SK-N-SH (cell line): ENCODE data around the gene SGPL1. TPM values are rescaled to one million over a fixed set of nuclear protein-coding genes. Genes with fewer than 3 reads are reported as not detected.

Experiments used
- CTCF ChIA-PET: fragments of 300-600, 350-600 bp; formaldehyde crosslinking; extraction: SDS; loops from one replicate; lab custom pipeline; 2021; lab: Yijun Ruan, JAX
- POLR2A ChIA-PET: fragments of 350-600 bp; sonication (Branson Sonifier 250); formaldehyde crosslinking; extraction: SDS; loops from one replicate; lab custom pipeline; 2020; ENCODE audit warnings: antibody characterized with exemption, inconsistent platforms; lab: Yijun Ruan, JAX
- DNase-seq: peaks from one replicate; pipeline ENCODE4 v3.0.0; 2012
- H2AFZ ChIP-seq: fragments of 200-600 bp; sonication (generic); 2 replicates; pipeline ENCODE4 v1.8.1; 2016; ENCODE audit warnings: antibody characterized with exemption, mild to moderate bottlenecking, low read depth
- H3F3A ChIP-seq: fragments of 200-600 bp; sonication (generic); replicated peaks from 2 replicates; pipeline ENCODE3; 2016; ENCODE audit warnings: antibody characterized with exemption, mild to moderate bottlenecking; ENCODE audit not compliant: insufficient read depth
- H3K27ac ChIP-seq, 2 experiments: fragments of 200-500 bp in 1 of 2; fragments of 200-600 bp in 1 of 2; sonication (Bioruptor generic) in 1 of 2; sonication (generic), shearing (Covaris generic) in 1 of 2; 2 replicates each; pipeline versions ENCODE4 v1.5.1 to v1.6.1; 2014 to 2016; ENCODE audit warnings: low read depth in 2 of 2, inconsistent platforms in 1 of 2, low read length in 1 of 2, mild to moderate bottlenecking in 1 of 2, mixed read lengths in 1 of 2
- H3K27me3 ChIP-seq: fragments of 200-600 bp; sonication (generic), shearing (Covaris generic); 2 replicates; pipeline ENCODE4 v1.6.1; 2016; ENCODE audit warnings: mixed run types; ENCODE audit not compliant: insufficient read depth
- H3K36me3 ChIP-seq, 2 experiments: fragments of 200-500 bp in 1 of 2; fragments of 200-600 bp in 1 of 2; sonication (Bioruptor generic) in 1 of 2; sonication (generic) in 1 of 2; replicated peaks in 1 of 2; 2 replicates each; pipeline versions ENCODE3 to v1.5.1; 2014 to 2016; ENCODE audit warnings: low read length in 1 of 2, mild to moderate bottlenecking in 1 of 2; ENCODE audit not compliant: insufficient read depth in 2 of 2, control insufficient read depth in 1 of 2
- H3K4me1 ChIP-seq, 2 experiments: fragments of 200-500 bp in 1 of 2; fragments of 200-600 bp in 1 of 2; sonication (Bioruptor generic) in 1 of 2; sonication (generic), shearing (Covaris generic) in 1 of 2; 2 replicates each; pipeline versions ENCODE4 v1.5.1 to v1.6.1; 2014 to 2016; ENCODE audit warnings: low read depth in 1 of 2, low read length in 1 of 2, mixed run types in 1 of 2; ENCODE audit not compliant: insufficient read depth in 2 of 2, control insufficient read depth in 1 of 2
- H3K4me2 ChIP-seq: fragments of 200-600 bp; sonication (generic), shearing (Covaris generic); 2 replicates; pipeline ENCODE4 v1.6.1; 2017; ENCODE audit warnings: mixed run types
- H3K4me3 ChIP-seq, 2 experiments: fragments of 200-500 bp in 1 of 2; fragments of 200-600 bp in 1 of 2; sonication (Bioruptor generic) in 1 of 2; sonication (generic), shearing (Covaris generic) in 1 of 2; 2 replicates each; pipeline versions ENCODE4 v1.5.1 to v1.8.1; 2014 to 2016; ENCODE audit warnings: low read depth in 2 of 2, inconsistent platforms in 1 of 2, low read length in 1 of 2, mild to moderate bottlenecking in 1 of 2, mixed read lengths in 1 of 2, moderate library complexity in 1 of 2
- H3K79me2 ChIP-seq: fragments of 200-600 bp; sonication (generic); 2 replicates; pipeline ENCODE4 v1.8.1; 2017; ENCODE audit warnings: mild to moderate bottlenecking; ENCODE audit not compliant: insufficient read depth
- H3K9ac ChIP-seq: fragments of 200-600 bp; sonication (generic); 2 replicates; pipeline ENCODE4 v1.6.1; 2017; ENCODE audit warnings: mixed run types
- H3K9me2 ChIP-seq: fragments of 200-600 bp; sonication (generic); 2 replicates; pipeline ENCODE4 v1.6.1; 2017; ENCODE audit warnings: mixed run types
- H3K9me3 ChIP-seq: fragments of 200-600 bp; sonication (generic); 2 replicates; pipeline ENCODE4 v1.6.1; 2017; ENCODE audit warnings: mixed run types, mild to moderate bottlenecking, moderate library complexity
- H4K20me1 ChIP-seq: fragments of 200-600 bp; sonication (generic); 2 replicates; pipeline ENCODE4 v1.6.1; 2017; ENCODE audit warnings: mild to moderate bottlenecking, mixed run types; ENCODE audit not compliant: insufficient read depth
- EP300 ChIP-seq, 2 experiments: IDR thresholded peaks; 2 replicates each; pipeline versions ENCODE4 v1.4.0 to v1.6.1; 2012; ENCODE audit warnings: borderline replicate concordance in 1 of 2, low read depth in 1 of 2, low read length in 1 of 2
- EZH2phosphoT487 ChIP-seq: fragments of 200-600 bp; sonication (generic); IDR thresholded peaks from 2 replicates; pipeline ENCODE4 v1.6.1; 2017; ENCODE audit warnings: low read depth, mixed run types, mild to moderate bottlenecking, antibody characterized with exemption, moderate library complexity, borderline replicate concordance
- FOXJ3 ChIP-seq: sonication (generic); formaldehyde crosslinking; IDR thresholded peaks from 2 replicates; pipeline ENCODE4 v1.5.1; 2020; ENCODE audit warnings: mild to moderate bottlenecking, missing genetic modification reagents
- GABPA ChIP-seq: IDR thresholded peaks from 2 replicates; pipeline ENCODE4 v1.4.0; 2012; ENCODE audit warnings: low read depth, mild to moderate bottlenecking
- GATA2 ChIP-seq: sonication (generic); formaldehyde crosslinking; IDR thresholded peaks from 2 replicates; pipeline ENCODE4 v1.5.0; 2020; ENCODE audit warnings: mild to moderate bottlenecking, missing genetic modification reagents
- JUND ChIP-seq: IDR thresholded peaks from 2 replicates; pipeline ENCODE4 v1.4.0; 2012
- MAX ChIP-seq: IDR thresholded peaks from 2 replicates; pipeline ENCODE4 v1.4.0; 2012; ENCODE audit warnings: low read depth
- MXI1 ChIP-seq: IDR thresholded peaks from 2 replicates; pipeline ENCODE4 v1.6.1; 2012; ENCODE audit warnings: mild to moderate bottlenecking, low read depth, low read length, improper control_type of control experiment
- POLR2AphosphoS5 ChIP-seq: IDR thresholded peaks from 2 replicates; pipeline ENCODE4 v1.6.1; 2012; ENCODE audit warnings: low read depth, low read length
- RXRA ChIP-seq: IDR thresholded peaks from 2 replicates; pipeline ENCODE4 v1.4.0; 2012; ENCODE audit warnings: low read depth, mild to moderate bottlenecking, borderline replicate concordance
- SMC3 ChIP-seq: IDR thresholded peaks from 2 replicates; pipeline ENCODE4 v1.6.1; 2012; ENCODE audit warnings: low read depth, low read length, improper control_type of control experiment
- TEAD4 ChIP-seq: IDR thresholded peaks from 2 replicates; pipeline ENCODE4 v1.4.0; 2012; ENCODE audit warnings: mild to moderate bottlenecking, borderline replicate concordance; ENCODE audit not compliant: insufficient read depth
- USF2 ChIP-seq: fragments of 150-350 bp; IDR thresholded peaks from 2 replicates; pipeline ENCODE4 v1.6.1; 2017; ENCODE audit warnings: antibody characterized with exemption, low read length, low read depth, borderline replicate concordance
- WGBS: methylation state at CpG from one replicate; pipeline ENCODE4 v1.1.6; 2017; ENCODE audit warnings: low lambda C conversion rate; 5-methylcytosine and 5-hydroxymethylcytosine counted together
- polyA plus RNA-seq, 3 experiments: library from polyadenylated mRNA; depleted of rRNA; stranded (reverse); fragments of >200 nt; gene quantifications; 2 replicates each; pipeline ENCODE4 v1.2.3, GENCODE V29; 2012

SGPL1 gene
- polyA plus RNA-seq, 1 of the 3 experiments (the other 2 are of a cell fraction) = 11.8 TPM

GRCh38 chr10:70809011-70809611, 6.6 kb upstream of the SGPL1 start:
- Histone ChIP-seq H2AFZ (no peak overlapping the region), H3K4me2 (no peak overlapping the region), H3K36me3 (no peaks in the 10 kb centered on the region), H3K9ac (no peak overlapping the region), H3K27ac (no peak overlapping the region), H3K79me2 (no peaks in the 10 kb centered on the region), H3F3A (no peaks in the 10 kb centered on the region), H3K27me3 (no peaks in the 10 kb centered on the region), H3K4me1 (peaks cover 0 to 4% of the 10 kb centered on the region in 2 experiments; a peak in 1 of 4 replicates), H3K9me3 (no peaks in the 10 kb centered on the region), H4K20me1 (no peaks in the 10 kb centered on the region), H3K4me3 (no peak overlapping the region), H3K9me2 (no peaks in the 10 kb centered on the region)
- WGBS = 72% methylated on average over 6 of the region's 6 CpGs
- no peak for TF ChIP-seq USF2
- TF ChIP-seq FOXJ3 = no peak
- no peak for DNase-seq
- ChIA-PET POLR2A (interaction anchor here (0.7 kb wide), 1 partner anchor 61 kb away, joined by 3 read pairs; no protein-coding TSS in a partner anchor), CTCF (interaction anchor here (1.0 to 4.1 kb wide), 5 partner anchors 13 to 260 kb away, joined by 3 to 22 read pairs (median 3); no protein-coding TSS in a partner anchor)

- H3K4me1 ChIP-seq = peaks cover 0 to 4% of the 10 kb centered on the region in 2 experiments; a peak in 1 of 4 replicates
- no peaks in the 10 kb centered on the region for H3K9me3 ChIP-seq
- CTCF ChIA-PET = interaction anchor here (1.0 to 4.1 kb wide), 6 partner anchors 13 to 365 kb away, joined by 3 to 22 read pairs (median 3); no protein-coding TSS in a partner anchor
- no peak overlapping the region for H3K4me2 ChIP-seq
- no peak overlapping the region for H3K27ac ChIP-seq
- no peaks in the 10 kb centered on the region for H4K20me1 ChIP-seq
- no peak for DNase-seq
- no peak overlapping the region for H2AFZ ChIP-seq
- WGBS = 64% methylated on average over 2 of the region's 2 CpGs
- H3K36me3 ChIP-seq = no peaks in the 10 kb centered on the region
- H3K4me3 ChIP-seq = no peak overlapping the region
- no peaks in the 10 kb centered on the region for H3K27me3 ChIP-seq
- H3K79me2 ChIP-seq = no peaks in the 10 kb centered on the region
- no peaks in the 10 kb centered on the region for H3F3A ChIP-seq
- H3K9me2 ChIP-seq = no peaks in the 10 kb centered on the region
- TF ChIP-seq MXI1 = no peak
- no peak for TF ChIP-seq RXRA
- no peak for TF ChIP-seq GATA2 (CRISPR knock-in tag)
- TF ChIP-seq POLR2AphosphoS5 = no peak
- TF ChIP-seq JUND = no peak
- no peak for TF ChIP-seq EP300 (IDR thresholded peaks at IDR 0.05; ENCODE audit: borderline replicate concordance in 1 of 2, low read depth in 1 of 2, low read length in 1 of 2)
- no peak for TF ChIP-seq TEAD4
- TF ChIP-seq MAX = no peak
- no peak for TF ChIP-seq EZH2phosphoT487
- TF ChIP-seq GABPA = no peak
- TF ChIP-seq SMC3 = no peak
- POLR2A ChIA-PET = interaction anchor here (0.7 kb wide), 1 partner anchor 60 kb away, joined by 3 read pairs; no protein-coding TSS in a partner anchor
- no peak overlapping the region for H3K9ac ChIP-seq
Measured at GRCh38 chr10:70809726-70810125, 6.0 kb upstream of the SGPL1 start.
